ENCODE data around the gene GSTA3.

The GSTA3 gene

GRCh38 chr6:52858416-52858815 lies 51.1 kb downstream of the GSTA3 start:
- DNase-seq (ENCODE audit: low read depth): no peak

GRCh38 chr6:52856137-52856536 lies 53.4 kb downstream of the GSTA3 start:
- peak; percentile 14 for DNase-seq (ENCODE audit: low read depth)

GRCh38 chr6:52849137-52849536 lies 60.4 kb downstream of the GSTA3 start:
- no peak for DNase-seq (ENCODE audit: low read depth)

Data from ELR (cell line).